ENCODE data around the gene LAMTOR2. TPM values are rescaled to one million over a fixed set of nuclear protein-coding genes. Genes with fewer than 3 reads are reported as not detected.
A peak's percentile ranks its signal among the peaks of the same experiment; 100 is the strongest.
"Not testable (repeated sequence)": the region's sequence is repeated elsewhere in the genome, so short reads cannot be mapped to it uniquely, and the experiment has no call there.

Gene LAMTOR2
- 10 to 100 TPM; 53.9 to 67.9 (median 60.2) TPM for polyA plus RNA-seq (ENCODE audit: insufficient read length in 4 of 4)

DNA sequence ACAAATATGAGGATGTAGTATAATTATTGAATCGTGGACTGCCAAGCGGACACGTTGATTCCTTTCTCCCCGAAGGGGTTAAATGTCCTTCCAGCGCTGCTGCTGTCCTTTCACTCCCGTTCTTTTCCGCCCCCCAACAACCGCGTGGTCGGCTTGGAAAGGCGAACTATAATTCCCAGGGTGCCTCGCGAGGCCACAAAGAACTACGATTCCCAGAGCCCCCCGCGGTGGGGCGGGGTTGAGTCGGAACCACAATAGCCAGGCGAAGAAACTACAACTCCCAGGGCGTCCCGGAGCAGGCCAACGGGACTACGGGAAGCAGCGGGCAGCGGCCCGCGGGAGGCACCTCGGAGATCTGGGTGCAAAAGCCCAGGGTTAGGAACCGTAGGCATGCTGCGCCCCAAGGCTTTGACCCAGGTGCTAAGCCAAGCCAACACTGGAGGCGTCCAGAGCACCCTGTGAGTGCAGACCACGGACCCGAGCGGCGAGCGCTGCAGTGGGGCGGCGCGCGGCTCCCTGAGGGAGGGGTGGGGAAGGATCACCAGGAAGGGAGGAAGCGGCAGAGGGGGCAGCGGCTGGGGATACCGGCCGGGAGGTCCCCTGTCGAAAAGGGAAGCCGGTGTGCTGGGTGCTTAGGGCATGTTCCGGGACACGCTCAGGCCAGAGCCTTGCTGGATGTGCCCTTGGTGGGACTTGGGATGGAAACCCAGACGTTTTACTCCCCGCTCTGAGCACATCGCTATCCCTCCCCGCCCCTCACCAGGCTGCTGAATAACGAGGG lies at the start of gene LAMTOR2:
LAMTOR2 (plus strand) TSS at position 283 of the 781 bp plus-strand sequence; CDS start at position 391, 108 bp downstream.
- peak; percentile 93 to 99 (median 97) for DNase-seq (ENCODE audit: low read depth in 4 of 4, low spot score in 2 of 4)

DNA sequence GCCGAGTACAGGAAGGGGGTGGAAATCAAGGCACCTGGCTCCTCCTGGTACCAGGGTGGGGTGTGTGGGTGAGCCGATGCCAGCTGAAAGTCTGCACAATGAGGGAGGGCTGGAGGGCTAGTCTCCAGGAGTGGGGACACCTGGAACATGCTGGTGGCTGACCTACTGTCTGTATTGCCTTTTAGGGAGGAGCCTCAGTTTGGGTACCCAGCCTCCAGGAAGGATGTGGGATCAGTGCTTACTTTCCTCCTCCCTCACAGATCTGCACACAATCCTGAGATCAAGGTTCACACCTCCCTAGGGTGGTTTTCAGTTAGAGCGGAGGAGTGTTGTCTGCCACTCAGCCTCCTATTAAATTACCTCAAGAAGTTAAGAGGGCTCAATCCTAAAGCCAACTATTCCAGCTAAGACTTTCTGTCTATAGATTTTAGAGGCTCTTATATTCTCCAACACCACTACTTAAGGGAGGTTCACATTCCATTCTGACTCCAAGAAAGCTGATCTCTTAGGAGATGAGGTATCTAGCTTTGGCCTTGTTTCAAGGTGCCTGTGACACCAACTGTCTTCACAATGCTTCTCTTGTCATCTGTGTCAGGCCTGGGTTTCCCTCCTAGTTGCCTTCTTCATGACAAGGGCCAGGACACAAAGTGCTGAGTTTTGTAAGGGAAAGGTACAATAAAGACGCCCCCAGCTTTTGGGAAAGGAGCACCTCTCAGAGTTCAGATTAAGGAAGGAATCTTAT lies 49.6 kb upstream of the LAMTOR2 start:
- DNase-seq (ENCODE audit: low read depth in 4 of 4, low spot score in 2 of 4), result no peak

DNA sequence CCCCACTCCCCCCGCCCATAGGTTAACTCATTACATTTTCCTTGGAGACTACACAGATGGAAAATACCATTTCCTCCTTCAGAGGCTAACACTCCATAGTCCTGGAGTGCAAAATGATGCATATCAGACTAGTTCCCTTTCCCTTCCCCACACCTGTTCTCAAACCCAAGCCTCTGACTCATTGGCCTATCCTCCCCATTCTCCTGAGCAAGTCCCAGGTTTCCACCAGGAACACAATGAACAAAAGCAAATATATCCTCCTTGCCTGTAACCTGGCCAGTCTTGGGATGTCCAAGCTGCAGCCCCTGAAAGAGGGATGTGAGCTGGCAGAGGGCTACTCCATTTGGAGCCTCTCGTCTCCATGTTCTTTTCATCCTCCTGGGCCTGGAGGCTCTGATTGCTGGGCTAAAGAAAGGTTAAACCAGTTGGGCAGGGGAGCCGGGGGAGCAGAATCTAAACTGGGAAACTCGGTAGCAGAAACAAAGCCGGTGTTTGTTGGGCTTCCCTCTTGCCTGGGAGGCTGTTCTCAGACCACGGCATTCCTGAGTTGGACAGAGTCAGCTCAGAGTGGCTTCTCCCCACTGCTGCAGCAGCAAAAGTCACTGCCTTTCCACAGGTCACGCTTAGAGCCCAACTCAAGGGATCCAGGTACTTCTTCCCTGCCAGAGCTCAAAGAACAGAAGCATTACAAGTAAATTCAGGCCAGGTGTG lies 47.8 kb upstream of the LAMTOR2 start:
- no peak for DNase-seq (ENCODE audit: low read depth in 4 of 4, low spot score in 2 of 4)

DNA sequence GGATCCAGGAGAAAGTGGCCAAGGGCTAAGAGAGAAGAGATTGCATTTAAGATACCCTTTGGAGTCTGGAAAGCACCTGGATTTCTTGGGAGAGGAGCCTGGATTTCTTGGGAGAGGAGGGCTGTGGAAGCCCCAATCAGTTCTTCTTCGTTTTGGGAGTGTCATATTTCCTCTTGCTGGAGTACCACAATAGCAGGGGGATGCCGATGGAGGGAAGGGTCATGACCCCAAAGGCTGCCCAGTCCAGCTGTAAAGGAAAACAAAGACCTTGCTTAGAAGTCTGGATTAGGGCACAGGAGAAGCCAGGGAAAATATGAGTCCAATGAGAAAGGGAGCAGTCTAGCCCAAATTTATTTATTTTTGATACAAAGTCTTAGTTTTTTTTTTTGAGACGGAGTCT lies 45.2 kb upstream of the LAMTOR2 start:
- DNase-seq (ENCODE audit: low read depth in 4 of 4, low spot score in 2 of 4), result no peak

DNA sequence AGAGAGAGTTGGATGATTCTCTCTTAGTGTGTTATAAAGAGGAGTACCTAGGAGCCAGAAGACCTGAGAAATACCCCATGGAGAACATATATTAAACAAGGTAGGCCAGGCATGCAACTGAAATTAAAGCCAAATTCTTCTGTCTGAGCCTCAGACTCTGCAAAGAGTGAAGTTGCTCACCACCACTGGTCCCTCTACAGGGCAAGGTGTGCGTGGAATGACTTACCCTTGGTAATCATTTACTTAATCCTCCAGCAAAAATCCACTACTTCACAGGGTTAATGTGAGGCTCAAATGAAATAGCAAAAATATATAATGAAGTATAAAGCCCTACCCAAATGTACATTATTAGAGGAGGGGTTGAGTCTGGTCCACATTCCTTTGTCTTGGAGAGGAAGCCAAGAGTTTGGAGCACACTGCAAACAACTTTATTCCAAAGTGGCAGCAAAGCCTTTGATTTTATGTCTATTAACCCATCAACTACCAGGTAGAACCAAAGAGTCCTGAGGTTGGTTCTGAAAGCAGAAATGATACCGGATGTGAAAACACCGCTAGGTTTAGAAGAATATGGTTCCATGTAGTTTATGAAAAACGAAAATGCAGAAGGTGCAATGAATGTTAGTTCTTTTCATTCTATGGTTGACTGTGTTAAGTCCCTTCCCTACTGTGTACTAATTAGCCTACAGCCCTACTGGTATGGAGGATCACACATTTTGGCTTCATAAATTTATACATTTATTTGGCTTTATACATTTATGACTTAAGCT lies 42.3 kb upstream of the LAMTOR2 start:
- no peak for DNase-seq (ENCODE audit: low read depth in 4 of 4, low spot score in 2 of 4)

DNA sequence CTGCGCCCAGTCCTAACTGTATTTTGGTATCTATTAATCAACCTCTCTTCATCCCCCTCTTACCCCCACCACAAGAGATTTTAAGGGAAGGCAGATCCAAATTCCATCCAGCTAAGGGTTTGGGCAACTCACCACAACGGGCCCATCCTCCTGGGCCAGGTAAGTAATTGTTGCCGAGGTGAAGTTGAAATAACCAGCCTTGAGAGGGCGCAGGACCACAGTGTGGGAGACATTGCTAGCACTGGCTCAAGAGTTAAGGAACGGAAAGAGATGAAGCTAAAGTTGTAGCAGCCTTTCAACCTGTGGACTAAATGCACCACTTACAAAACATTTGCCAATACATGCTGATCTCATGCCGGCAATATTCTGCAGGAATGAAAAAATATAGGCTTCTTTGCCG lies 39.8 kb upstream of the LAMTOR2 start:
- DNase-seq (ENCODE audit: low read depth in 4 of 4, low spot score in 2 of 4), result no peak

DNA sequence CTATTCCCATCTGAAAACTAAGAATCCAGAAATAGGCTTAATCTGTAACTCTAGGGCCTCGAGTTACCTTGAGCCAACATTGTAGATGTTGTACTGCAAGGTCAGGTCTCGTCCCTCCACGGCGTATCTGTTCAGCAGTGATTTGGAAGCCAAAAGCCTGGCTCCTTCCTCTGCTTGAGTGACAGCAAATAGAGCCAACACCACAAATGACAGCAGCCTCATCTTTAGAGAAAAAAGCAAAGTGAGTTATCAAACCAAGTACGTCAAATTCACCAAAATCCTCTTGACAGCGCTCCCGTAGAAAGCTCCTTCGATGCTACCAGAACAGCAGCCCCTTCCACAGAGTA lies 34.7 kb upstream of the LAMTOR2 start:
- DNase-seq (ENCODE audit: low read depth in 4 of 4, low spot score in 2 of 4), result no peak

DNA sequence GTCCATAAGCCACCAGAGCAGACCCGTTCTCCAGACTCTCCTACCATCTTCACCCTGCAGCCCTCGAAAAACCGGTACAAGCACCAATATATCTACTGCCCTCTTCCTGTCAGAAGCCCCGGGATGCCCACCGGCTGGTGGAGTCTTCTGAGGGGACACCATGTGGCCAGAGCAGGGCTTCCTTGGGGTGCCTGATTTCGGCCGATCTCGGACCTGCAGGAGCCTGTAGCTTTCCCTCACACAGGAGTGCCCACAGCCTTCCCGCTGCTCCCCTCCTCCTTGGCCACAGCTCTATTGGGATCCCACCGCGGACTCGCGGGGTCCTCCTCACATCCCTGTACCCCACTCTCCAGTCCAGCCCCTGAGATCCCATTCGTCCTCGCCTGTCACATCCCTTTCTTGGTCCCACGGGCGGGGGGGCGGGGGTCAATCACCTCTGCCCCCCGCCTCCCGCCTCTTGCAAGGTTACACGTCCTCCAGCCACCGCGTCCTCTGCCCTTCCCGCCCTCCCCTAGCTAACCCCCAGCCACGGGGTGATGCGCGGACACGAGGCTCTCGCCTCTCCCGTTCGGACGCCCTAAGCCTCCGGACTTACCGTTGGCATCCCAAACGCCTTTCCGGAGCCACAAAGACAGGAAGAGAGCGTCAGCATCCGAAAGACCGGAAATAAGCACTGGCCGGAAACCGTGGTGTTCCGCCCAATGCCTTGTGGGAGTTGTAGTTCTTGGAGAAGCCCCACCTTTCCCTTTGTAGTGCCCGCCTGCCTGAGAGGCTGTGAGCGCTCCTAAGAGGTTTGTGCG lies 34.1 kb upstream of the LAMTOR2 start, which contains the start of gene SSR2:
SSR2 (minus strand) TSS at position 659 of the 800 bp plus-strand sequence. CDS start 784 bp downstream, outside the sequence.
- DNase-seq (ENCODE audit: low read depth in 4 of 4, low spot score in 2 of 4), result peak; percentile 73 to 89 (median 82)

DNA sequence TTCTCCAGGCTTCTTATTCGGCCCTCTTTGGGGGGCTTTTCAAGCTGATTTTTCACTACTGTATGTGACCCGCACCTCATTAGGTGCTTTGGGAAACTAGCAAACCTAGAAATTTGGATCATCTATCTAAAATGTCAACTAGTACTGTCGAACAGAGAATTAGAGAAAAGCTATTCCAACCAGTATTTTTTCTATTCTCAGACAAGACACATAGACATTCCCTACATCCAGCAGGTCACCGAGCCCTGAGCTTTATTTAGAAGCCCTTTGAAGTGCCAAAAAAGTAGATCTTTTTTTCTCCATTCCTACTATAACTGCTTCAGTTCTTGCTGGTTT lies 33.5 kb upstream of the LAMTOR2 start:
- DNase-seq (ENCODE audit: low read depth in 4 of 4, low spot score in 2 of 4), result no peak

DNA sequence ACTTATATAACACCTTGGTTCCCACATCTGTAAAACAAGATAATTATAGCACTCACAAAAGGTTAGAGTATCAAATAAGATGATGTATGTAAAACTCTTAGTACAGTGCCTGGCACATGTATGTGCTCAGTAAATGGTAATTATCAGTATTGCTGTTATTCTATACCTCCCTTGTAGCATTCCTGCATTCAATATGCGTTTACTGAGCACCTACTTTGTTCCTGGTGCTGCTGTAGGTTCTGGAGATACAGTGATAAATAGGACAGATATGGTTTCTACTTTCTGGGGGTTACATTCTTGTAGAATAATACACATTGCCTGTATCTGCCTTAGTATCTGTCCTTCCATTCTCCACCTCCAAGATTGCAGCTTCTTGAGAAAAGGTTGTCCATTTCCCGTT lies 32.6 kb upstream of the LAMTOR2 start:
- no peak for DNase-seq (ENCODE audit: low read depth in 4 of 4, low spot score in 2 of 4)

DNA sequence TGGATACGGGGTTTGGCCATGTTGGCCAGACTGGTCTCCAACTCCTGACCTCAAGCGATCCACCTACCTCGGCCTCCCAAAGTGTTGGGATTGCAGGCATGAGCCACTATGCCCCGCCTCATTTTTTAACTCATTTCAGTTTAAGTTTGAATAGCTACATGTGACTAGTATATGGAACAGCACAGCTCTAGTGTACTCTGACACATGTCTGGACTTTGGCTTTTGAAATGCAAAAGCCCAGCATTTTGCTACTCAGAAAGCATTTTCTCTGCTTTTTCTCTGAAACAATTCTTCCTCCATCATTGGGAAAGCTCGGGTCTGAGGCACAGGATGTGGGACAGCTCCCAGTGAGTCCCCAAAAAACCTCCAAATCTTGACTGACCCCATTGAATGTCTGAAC lies 29.8 kb upstream of the LAMTOR2 start:
- no peak for DNase-seq (ENCODE audit: low read depth in 4 of 4, low spot score in 2 of 4)

DNA sequence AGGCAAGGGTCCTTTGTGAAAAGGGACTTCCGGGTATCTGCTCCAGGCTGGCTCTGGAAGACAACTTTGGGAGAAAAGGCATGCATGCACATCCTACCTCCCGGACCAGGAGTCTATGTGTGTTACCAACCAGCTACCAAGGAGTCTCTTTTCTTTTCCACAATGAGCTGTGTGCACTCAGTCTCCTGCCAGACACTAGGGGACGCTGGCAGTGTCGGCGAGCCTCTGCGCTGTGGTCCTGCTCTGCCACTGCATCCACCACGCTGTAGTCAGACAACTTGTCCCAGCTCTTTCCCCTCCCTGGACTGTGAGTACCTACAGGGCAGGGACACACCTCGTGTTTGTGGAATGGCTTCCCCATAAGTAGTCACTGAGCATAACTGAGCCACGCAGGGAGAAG lies 28.7 kb upstream of the LAMTOR2 start:
- DNase-seq (ENCODE audit: low read depth in 4 of 4, low spot score in 2 of 4), result no peak

DNA sequence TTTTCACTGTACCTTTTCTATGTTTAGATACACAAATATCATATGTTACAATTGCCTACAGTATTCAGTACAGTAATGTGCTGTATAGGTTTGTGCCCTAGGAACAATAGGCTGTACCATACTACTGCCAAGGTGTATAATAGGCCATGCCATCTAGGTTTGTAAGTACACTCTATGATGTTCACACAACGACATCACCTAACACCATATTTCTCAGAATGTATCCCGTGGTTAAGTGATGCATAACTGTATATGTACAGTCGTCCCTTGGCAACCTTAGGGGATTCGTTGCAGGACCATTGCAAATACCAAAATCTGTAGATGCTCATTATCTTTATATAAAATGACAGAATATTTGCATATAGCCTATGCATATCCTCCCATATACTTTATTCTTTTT lies 28.0 kb upstream of the LAMTOR2 start:
- no peak for DNase-seq (ENCODE audit: low read depth in 4 of 4, low spot score in 2 of 4)

DNA sequence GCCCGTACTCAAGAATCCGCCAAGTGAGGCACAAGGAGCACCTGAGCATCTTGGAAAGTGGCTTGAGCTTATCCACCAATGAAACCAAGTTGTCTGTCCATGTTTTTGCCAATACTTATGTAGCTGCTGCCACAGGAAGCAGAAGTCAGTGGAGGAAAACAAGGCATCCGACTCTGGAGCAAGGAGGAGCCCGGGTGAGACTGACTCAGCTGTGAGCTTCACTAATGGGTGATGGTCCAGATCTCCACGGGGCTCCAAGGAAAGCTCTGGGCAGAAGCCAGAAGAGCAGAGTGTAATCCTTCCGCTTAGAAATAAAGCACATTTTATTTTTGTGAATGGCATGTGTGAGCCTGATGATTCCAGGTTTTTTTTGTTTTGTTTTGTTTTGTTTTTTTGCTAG lies 21.6 kb upstream of the LAMTOR2 start:
- DNase-seq (ENCODE audit: low read depth in 4 of 4, low spot score in 2 of 4), result no peak

DNA sequence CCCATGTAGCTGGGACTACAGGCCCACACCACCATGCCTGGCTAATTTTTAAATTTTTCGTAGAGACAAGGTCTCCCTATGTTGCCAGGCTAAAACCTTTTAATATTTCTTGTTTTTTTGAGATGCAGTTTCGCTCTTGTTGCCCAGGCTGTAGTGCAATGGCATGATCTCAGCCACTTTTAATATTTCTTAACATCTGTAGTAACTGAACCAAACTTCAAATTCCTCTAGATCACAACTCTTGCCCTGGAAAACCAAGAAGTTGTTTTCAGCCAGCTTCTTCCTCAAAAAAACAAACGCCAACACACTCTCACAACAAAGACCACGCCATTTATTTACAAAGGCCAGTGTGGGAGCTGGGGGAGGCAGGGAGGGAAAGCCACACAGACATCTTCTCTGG lies 19.6 kb upstream of the LAMTOR2 start:
- DNase-seq (ENCODE audit: low read depth in 4 of 4, low spot score in 2 of 4), result not testable (repeated sequence)

DNA sequence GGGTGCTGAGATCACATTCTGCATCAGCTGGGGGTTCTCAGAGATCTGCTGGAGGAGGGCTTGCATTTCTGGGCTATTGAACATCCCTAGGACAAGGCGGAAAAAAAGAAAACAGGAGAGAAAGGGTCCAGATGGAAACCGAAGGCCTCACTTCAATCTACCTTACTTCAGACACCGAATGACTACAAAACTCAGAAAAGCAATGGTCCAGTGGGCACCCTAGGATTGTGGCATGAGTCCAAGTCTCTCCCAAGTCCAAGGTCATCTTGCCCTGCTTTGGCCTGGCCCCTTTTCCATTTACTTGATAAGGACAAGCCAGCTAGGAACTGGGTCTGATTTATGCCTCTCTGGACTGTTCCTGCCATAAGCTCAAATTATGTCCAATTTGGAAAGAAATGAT lies 11.8 kb upstream of the LAMTOR2 start:
- no peak for DNase-seq (ENCODE audit: low read depth in 4 of 4, low spot score in 2 of 4)

DNA sequence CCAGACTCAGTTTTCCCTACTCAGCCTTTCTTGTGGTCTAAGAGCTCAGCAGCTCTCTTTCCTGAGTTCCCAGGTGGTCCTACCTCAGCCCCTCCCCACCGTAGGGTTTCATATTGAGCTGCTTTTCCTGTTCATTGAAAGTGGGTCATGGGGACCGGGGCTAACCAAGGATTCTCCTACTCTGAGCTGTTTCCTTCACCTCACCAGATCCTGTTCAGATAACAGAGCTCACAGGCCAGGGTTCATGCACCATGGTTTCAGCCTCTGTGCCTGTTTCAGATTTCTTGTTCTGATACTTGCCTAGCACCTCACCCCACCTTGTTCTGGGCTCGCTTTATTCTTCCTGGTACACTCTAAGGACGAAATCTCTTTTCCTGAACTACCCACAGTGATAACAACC lies 9.5 kb upstream of the LAMTOR2 start:
- DNase-seq (ENCODE audit: low read depth in 4 of 4, low spot score in 2 of 4), result no peak

DNA sequence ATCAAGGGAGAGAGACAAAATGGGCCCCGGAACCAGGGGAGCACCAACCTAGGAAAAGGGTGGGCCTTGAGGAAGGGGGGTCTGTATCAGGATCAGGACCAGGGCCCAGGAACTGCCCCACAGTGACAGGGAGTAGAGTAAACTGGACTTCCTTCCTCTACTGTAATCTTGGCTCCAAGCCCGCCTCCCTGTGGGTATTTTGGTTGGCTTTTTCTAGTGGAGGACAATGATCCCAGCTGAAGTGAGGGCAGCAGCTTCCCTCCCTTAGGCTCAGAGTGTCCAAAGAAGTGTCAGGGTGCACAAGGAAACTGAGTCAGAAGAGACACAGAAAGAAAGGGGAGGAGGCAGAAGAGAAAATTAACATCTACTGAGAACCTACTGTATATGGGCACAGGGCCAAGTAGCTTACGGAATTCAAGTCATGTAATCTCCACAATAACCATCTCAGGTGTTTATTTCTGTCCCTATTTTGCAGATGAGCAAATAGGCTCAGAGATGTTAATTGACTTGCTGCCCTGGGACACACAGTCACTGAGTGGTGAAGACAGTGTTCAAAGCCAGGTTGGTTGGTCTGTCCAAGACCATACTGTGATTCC lies 5.8 kb upstream of the LAMTOR2 start:
- no peak for DNase-seq (ENCODE audit: low read depth in 4 of 4, low spot score in 2 of 4)

DNA sequence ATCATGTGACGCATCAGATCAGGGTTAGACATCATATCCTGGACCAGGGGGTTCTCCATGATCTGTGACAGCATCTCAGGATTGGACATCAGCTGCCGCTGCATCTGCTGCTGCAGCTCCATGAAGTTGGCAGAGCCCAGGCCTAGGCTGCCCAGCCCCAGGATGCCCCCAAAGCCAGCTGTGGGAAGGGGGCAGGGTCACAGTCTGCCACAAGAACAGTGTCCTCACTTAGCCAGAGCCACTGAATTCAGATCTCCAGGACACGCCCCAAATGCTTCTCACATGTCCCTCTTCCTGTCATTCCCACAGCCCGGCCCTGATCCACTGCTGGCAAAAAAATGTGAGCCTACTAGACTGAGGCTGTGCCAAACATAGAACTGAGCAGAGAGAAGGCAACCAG lies 4.2 kb upstream of the LAMTOR2 start:
- DNase-seq (ENCODE audit: low read depth in 4 of 4, low spot score in 2 of 4), result no peak
